Right cardiac atrium (tissue), 5 donors: ENCODE measurements around the gene BCL11B. TPM values are rescaled to one million over a fixed set of nuclear protein-coding genes. Genes with fewer than 3 reads are reported as not detected.

ENCODE experiments used
- ATAC-seq, 2 donors: fragments of 200-7000 bp; cut with Tn5 transposase; one replicate each; pipeline versions ENCODE4 v1.8.0 to v1.9.1; 2020; ENCODE audit warnings: moderate library complexity in 2 of 2, mild to moderate bottlenecking in 1 of 2
- DNase-seq, 3 donors: peaks; one replicate each; pipeline ENCODE4 v3.0.0-alpha.2; 2020
- H3K27ac ChIP-seq: one replicate; pipeline ENCODE4 v1.5.1; 2013; ENCODE audit warnings: mild to moderate bottlenecking, low read length, control low read depth, moderate library complexity
- H3K27me3 ChIP-seq: one replicate; pipeline ENCODE4 v1.6.1; 2013; ENCODE audit not compliant: control insufficient read depth, insufficient read depth
- H3K4me1 ChIP-seq: one replicate; pipeline ENCODE4 v1.6.1; 2013; ENCODE audit warnings: low read length; ENCODE audit not compliant: control insufficient read depth, insufficient read depth
- H3K4me3 ChIP-seq: one replicate; pipeline ENCODE4 v1.5.1; 2013; ENCODE audit warnings: low read length, control low read depth
- H3K9me3 ChIP-seq: one replicate; pipeline ENCODE4 v1.6.1; 2013; ENCODE audit warnings: low read length; ENCODE audit not compliant: control insufficient read depth
- whole genome bisulfite sequencing: extraction: QIAGEN DNeasy Blood & Tissue Kit; methylation state at CpG from one replicate; pipeline ENCODE4 v1.1.7; 2013; 5-methylcytosine and 5-hydroxymethylcytosine counted together
- intact Hi-C, 4 donors: fragments of 100-400 bp; cut with DNase I; formaldehyde crosslinking; loops; one replicate each; pipeline versions ENCODE4 v1.11.0 to v1.14.0; 2022 to 2023
- polyA plus RNA-seq: library from polyadenylated mRNA; stranded (reverse); fragments of 200-250 nt; gene quantifications from one replicate; pipeline ENCODE4 v1.2.3, GENCODE V29; 2013
- total RNA-seq, 4 donors: library from RNA; stranded (reverse); fragmentation: NEBNext Ultra II Directional; extraction: Animal tissue kit (Norgen Biotek cat#: 25700); gene quantifications; one replicate each; pipeline ENCODE4 v1.2.1, GENCODE V29; 2021
- donor health status: healthy with polysubstance abuse.
- donor health status: DM: no; HTN: yes; CAD: no.
- donor health status: DM: no; HTN: no; CAD: no.
- donor health status: DM: no; HTN: yes; CAD: no; lungs with severe emphysema.
- donor health status: DM: yes; HTN: yes; CAD: no.

Gene BCL11B
- total and polyA plus RNA-seq, 5 donors = 0.05 to 0.63 (median 0.21) TPM

DNA sequence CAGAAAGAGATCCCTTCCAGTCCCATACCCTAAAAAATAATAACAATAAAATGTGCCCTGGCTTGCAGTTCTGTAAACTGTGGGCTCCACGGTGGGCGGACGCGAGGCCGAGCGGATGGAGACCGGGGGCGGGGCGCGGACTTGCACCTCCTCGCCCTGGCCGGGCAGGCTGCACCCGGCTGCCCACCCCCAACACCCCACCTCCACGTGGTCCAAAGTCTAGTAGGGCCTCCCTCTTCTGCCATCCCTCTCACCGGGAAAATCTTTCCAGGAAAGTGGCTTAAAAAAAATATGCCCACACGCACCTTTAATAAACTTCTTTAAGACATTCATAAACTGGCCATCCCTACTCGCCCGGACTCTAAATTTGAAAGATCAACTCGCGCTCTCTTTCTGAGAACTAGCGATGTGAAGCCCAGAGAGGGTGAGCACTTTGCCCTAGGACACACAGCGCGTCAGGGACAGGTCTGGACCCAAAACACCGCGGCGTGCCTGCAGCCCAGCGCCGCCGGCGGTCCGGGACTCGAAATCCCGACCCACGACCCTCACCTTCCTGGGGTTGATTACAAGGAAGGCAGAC lies 1.9 kb upstream of the BCL11B start:
- H3K4me3 ChIP-seq = no peak overlapping the region
- no peak for ATAC-seq

GRCh38 chr14:99272899-99273765 lies 1.1 kb upstream of the BCL11B start:
- WGBS = 1% methylated on average over 53 of the region's 53 CpGs
- intact Hi-C loops = no loop called here
- peak overlapping the region; percentile 3 for H3K4me3 ChIP-seq
- ATAC-seq (peak in 1 of 2 donors; percentile 20), DNase-seq (peak in 2 of 3 donors; percentile 31 to 56)
- H3K27me3 ChIP-seq = no peaks in the 10 kb centered on the region
- H3K27ac ChIP-seq = no peak overlapping the region
- no peaks in the 10 kb centered on the region for H3K4me1 ChIP-seq
- H3K9me3 ChIP-seq = no peaks in the 10 kb centered on the region

More for the DNA sequence above, 1.9 kb upstream of the BCL11B start:
- H3K27ac ChIP-seq = no peak overlapping the region
- 1% methylated on average over 34 of the region's 34 CpGs for WGBS
- H3K27me3 ChIP-seq = no peaks in the 10 kb centered on the region
- H3K4me1 ChIP-seq = no peaks in the 10 kb centered on the region
- peak in 1 of 3 donors; percentile 68 for DNase-seq
- intact Hi-C loops = no loop called here
- H3K9me3 ChIP-seq = no peaks in the 10 kb centered on the region

- ATAC-seq (no peak), DNase-seq (no peak)
- intact Hi-C loops = no loop called here
- Histone ChIP-seq H3K4me3 (peak overlapping the region; percentile 61), H3K27ac (no peak overlapping the region), H3K9me3 (no peaks in the 10 kb centered on the region), H3K27me3 (no peaks in the 10 kb centered on the region), H3K4me1 (no peaks in the 10 kb centered on the region)
- 1% methylated on average over 10 of the region's 10 CpGs for WGBS
Observed at GRCh38 chr14:99272632-99272898, 568 bp upstream of the BCL11B start.

DNA sequence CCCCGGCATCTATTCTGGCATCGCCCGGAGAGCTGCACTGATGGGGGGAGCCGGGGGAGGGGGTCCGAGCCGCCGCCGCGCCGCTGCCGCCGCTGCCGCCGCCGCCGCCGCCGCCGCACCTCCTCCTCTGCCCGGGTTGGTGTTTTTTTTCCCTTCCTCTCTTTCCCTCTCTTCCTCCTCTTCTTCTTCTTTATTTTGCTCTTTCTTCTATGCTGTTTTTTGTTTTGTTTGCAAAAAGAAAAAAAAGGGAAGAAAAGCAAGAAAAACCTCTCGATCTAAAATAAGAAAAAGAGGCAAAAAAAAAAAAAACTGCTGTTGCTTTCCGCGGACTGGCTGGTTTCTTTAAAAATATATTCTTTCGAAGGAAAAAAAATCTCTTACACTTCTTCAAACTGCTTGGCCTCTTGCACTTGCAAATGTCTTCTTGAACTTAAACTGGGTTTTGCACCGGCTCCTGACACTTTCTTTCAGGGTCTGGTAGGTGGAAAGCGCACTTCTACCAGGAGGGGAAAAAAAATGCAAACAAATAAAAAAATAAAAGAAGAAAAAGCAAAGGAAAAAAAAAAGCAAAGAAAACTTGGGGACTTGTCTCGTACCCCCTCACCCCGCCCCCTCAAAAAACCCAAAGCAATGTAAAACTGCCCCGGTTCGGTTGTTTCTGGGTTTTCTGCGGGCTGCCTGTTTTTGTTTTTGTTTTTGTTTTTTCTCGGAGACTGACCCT lies 616 bp downstream of the BCL11B start:
- ATAC-seq (no peak), DNase-seq (no peak)
- no peak overlapping the region for H3K27ac ChIP-seq
- H3K4me1 ChIP-seq = no peaks in the 10 kb centered on the region
- intact Hi-C loops = no loop called here
- H3K9me3 ChIP-seq = no peaks in the 10 kb centered on the region
- peak overlapping the region; percentile 61 for H3K4me3 ChIP-seq
- no peaks in the 10 kb centered on the region for H3K27me3 ChIP-seq
- 2% methylated on average over 32 of the region's 32 CpGs for WGBS

GRCh38 chr14:99270458-99271220 lies 1.4 kb downstream of the BCL11B start:
- no peak for ATAC-seq
- no peak for DNase-seq
- 2% methylated on average over 80 of the region's 80 CpGs for WGBS
- Histone ChIP-seq H3K27ac (no peak overlapping the region), H3K4me1 (no peaks in the 10 kb centered on the region), H3K4me3 (peak overlapping the region; percentile 61), H3K27me3 (no peaks in the 10 kb centered on the region), H3K9me3 (no peaks in the 10 kb centered on the region)
- intact Hi-C loops = no loop called here

- WGBS = 14% methylated on average over 19 of the region's 19 CpGs
- intact Hi-C loops = no loop called here
- no peak for ATAC-seq
- Histone ChIP-seq H3K9me3 (no peaks in the 10 kb centered on the region), H3K4me1 (no peaks in the 10 kb centered on the region), H3K27me3 (no peaks in the 10 kb centered on the region), H3K4me3 (peak overlapping the region; percentile 61), H3K27ac (no peak overlapping the region)
- no peak for DNase-seq
Observed at GRCh38 chr14:99268810-99269707, 2.9 kb downstream of the BCL11B start.

GRCh38 chr14:99267837-99268781 lies 3.9 kb downstream of the BCL11B start:
- Histone ChIP-seq H3K4me3 (no peak overlapping the region), H3K27me3 (no peaks in the 10 kb centered on the region), H3K27ac (no peak overlapping the region), H3K4me1 (no peaks in the 10 kb centered on the region), H3K9me3 (no peaks in the 10 kb centered on the region)
- DNase-seq (no peak), ATAC-seq (no peak)
- intact Hi-C loops = no loop called here
- WGBS = 34% methylated on average over 16 of the region's 16 CpGs

DNA sequence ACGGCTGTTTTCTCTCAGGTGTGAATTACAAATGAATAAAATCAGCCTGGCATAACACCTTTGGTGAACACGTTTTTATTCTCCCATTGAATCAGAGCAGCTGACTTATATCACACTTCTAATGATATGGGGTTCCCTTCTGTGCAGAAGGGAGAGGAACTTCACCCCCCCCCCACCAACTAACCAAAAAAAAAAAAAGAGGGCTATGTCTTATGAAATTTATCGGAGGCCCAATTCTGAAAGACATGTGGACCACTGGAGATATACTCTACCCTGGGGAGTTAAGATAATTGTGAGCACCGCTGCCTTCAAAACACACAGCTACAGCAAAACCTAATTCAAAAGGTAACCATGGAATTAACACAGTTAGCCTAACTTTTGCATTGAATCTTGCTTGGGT lies 4.6 kb downstream of the BCL11B start:
- Histone ChIP-seq H3K27me3 (no peaks in the 10 kb centered on the region), H3K27ac (no peak overlapping the region), H3K4me1 (no peaks in the 10 kb centered on the region), H3K4me3 (no peak overlapping the region), H3K9me3 (no peaks in the 10 kb centered on the region)
- ATAC-seq (no peak), DNase-seq (no peak)
- 35% methylated on average over 4 of the region's 4 CpGs for WGBS
- intact Hi-C loops = no loop called here

GRCh38 chr14:99266181-99267178 lies 5.5 kb downstream of the BCL11B start:
- no peak overlapping the region for H3K4me3 ChIP-seq
- H3K9me3 ChIP-seq = no peaks in the 10 kb centered on the region
- ATAC-seq (peak; percentile 84 to 86), DNase-seq (peak; percentile 72 to 88 (median 86))
- H3K27me3 ChIP-seq = no peaks in the 10 kb centered on the region
- no peak overlapping the region for H3K27ac ChIP-seq
- intact Hi-C loops = no loop called here
- 16% methylated on average over 31 of the region's 31 CpGs for WGBS
- no peaks in the 10 kb centered on the region for H3K4me1 ChIP-seq
